ENCODE data around the gene TP53TG3C. TPM values are rescaled to one million over a fixed set of nuclear protein-coding genes. Genes with fewer than 3 reads are reported as not detected.
"Not testable (repeated sequence)": the region's sequence is repeated elsewhere in the genome, so short reads cannot be mapped to it uniquely, and the experiment has no call there.

TP53TG3C gene
- not detected for total RNA-seq

GRCh38 chr16:33193926-33194325 is at the start of gene TP53TG3C:
TSS of gene TP53TG3C (plus strand) at chr16:33194226. CDS start at chr16:33194294, 68 bp downstream.
- not testable (repeated sequence) for DNase-seq (ENCODE audit: low spot score); H3K4me3 ChIP-seq; H3K27ac ChIP-seq; H3K27me3 ChIP-seq; H3K4me1 ChIP-seq; H3K9me3 ChIP-seq; H3K36me3 ChIP-seq

Other genes with a start within 250 kb of the TP53TG3C start
- gene TP53TG3E, start 110.1 kb downstream of the TP53TG3C start, total RNA-seq: not detected
- not detected for gene TP53TG3B, start 166.6 kb downstream of the TP53TG3C start, total RNA-seq

Measured in right atrium auricular region (tissue), 2 donors.